PC-9 (cell line): ENCODE measurements around the gene CBX4. TPM values are rescaled to one million over a fixed set of nuclear protein-coding genes. Genes with fewer than 3 reads are reported as not detected.

Source experiments
- BruUV-seq: library from RNA; stranded (reverse); fragments of 400-500 nt; replicated peaks from 2 replicates; lab custom pipeline; 2021; lab: Mats Ljungman, UMichigan
- CTCF ChIA-PET: fragments of 300-600 bp; sonication (Branson Sonifier 250); formaldehyde crosslinking; loops from one replicate; lab custom pipeline; 2022; ENCODE audit warnings: antibody characterized with exemption; lab: Charles Lee
- POLR2A ChIA-PET: fragments of 300-600 bp; sonication (Branson Sonifier 250); formaldehyde crosslinking; loops from one replicate; lab custom pipeline; 2022; ENCODE audit warnings: antibody characterized with exemption; ENCODE audit not compliant: unreplicated experiment; lab: Charles Lee
- DNase-seq, 2 experiments: peaks; one replicate each; pipeline versions ENCODE4 v3.0.0 to v3.0.0-alpha.2; 2015 to 2022; ENCODE audit warnings: mixed read lengths in 1 of 2
- H2AFZ ChIP-seq: fragments of 200-600 bp; sonication (generic); 2 replicates; pipeline ENCODE4 v1.8.1; 2017; ENCODE audit warnings: antibody characterized with exemption
- H3F3A ChIP-seq: fragments of 200-600 bp; sonication (generic); 2 replicates; pipeline ENCODE4 v1.8.1; 2017; ENCODE audit warnings: antibody characterized with exemption, mild to moderate bottlenecking, low read depth; ENCODE audit not compliant: insufficient read depth
- H3K27ac ChIP-seq: fragments of 200-600 bp; sonication (generic); 2 replicates; pipeline ENCODE4 v1.6.1; 2016; ENCODE audit warnings: mixed run types
- H3K27me3 ChIP-seq: fragments of 200-600 bp; sonication (generic); 2 replicates; pipeline ENCODE4 v1.6.1; 2016; ENCODE audit warnings: low read depth, mixed run types; ENCODE audit not compliant: insufficient read depth
- H3K36me3 ChIP-seq: fragments of 200-600 bp; sonication (generic); 2 replicates; pipeline ENCODE4 v1.6.1; 2016; ENCODE audit warnings: low read depth, mixed run types
- H3K4me1 ChIP-seq: fragments of 200-600 bp; sonication (generic); replicated peaks from 2 replicates; pipeline ENCODE4 v1.6.1; 2016; ENCODE audit warnings: mixed run types; ENCODE audit not compliant: insufficient read depth
- H3K4me2 ChIP-seq: fragments of 200-600 bp; sonication (generic); 2 replicates; pipeline ENCODE4 v1.6.1; 2017; ENCODE audit warnings: mixed run types
- H3K4me3 ChIP-seq: fragments of 200-600 bp; sonication (generic); 2 replicates; pipeline ENCODE4 v1.6.1; 2016; ENCODE audit warnings: mixed run types
- H3K79me2 ChIP-seq: fragments of 200-600 bp; sonication (generic); 2 replicates; pipeline ENCODE4 v1.6.1; 2017; ENCODE audit warnings: low read depth, mixed run types
- H3K9me2 ChIP-seq: fragments of 200-600 bp; sonication (generic); 2 replicates; pipeline ENCODE4 v1.8.1; 2017; ENCODE audit warnings: mild to moderate bottlenecking; ENCODE audit not compliant: insufficient read depth
- H3K9me3 ChIP-seq: fragments of 200-600 bp; sonication (generic); 2 replicates; pipeline ENCODE4 v1.8.1; 2016; ENCODE audit warnings: low read depth; ENCODE audit not compliant: insufficient read depth
- H4K20me1 ChIP-seq: fragments of 200-600 bp; sonication (generic); 2 replicates; pipeline ENCODE4 v1.8.1; 2017; ENCODE audit not compliant: insufficient read depth
- EZH2 ChIP-seq: fragments of 200-600 bp; sonication (generic); IDR thresholded peaks from 2 replicates; pipeline ENCODE4 v1.8.0; 2017; ENCODE audit warnings: antibody characterized with exemption, low read depth
- intact Hi-C: fragments of 100-400 bp; cut with micrococcal nuclease; formaldehyde crosslinking; loops from one replicate; pipeline ENCODE4 v1.10.0; 2022; ENCODE audit not compliant: unreplicated experiment
- total RNA-seq: library from RNA; stranded (reverse); gene quantifications from 2 replicates; pipeline ENCODE4 v1.2.3, GENCODE V29; 2021
- TF ChIP-seq, protein P1 (sequence below): fragments of 200-600 bp; sonication (generic); conservative IDR thresholded peaks from 2 replicates; pipeline ENCODE4 v1.6.1; 2017; ENCODE audit warnings: mixed run types, antibody characterized with exemption, mild to moderate bottlenecking, moderate library complexity

Gene CBX4
- total RNA-seq, 1 experiment from 2014 or later, result 32.0 TPM

DNA sequence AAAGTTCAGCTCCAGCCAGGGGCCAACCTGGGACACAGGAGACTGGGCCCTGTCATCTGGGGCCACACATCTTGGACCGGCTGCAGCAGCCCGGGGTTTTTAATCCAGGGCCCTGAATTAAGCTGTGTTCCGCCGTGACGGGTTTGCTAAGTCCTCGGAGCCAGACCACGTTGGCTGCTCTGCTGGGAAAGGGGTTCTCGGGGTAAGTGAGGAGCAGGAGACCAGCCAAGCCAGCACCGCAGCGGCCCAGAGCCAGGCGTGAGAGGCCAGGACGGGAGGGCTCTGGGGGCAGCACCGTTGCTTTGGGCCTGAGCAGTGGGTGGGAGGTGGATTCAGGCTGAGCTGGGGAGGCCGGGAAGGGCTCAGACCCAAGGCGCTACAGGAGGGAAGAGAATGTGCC lies 31.3 kb upstream of the CBX4 start:
- H3K9me3 ChIP-seq, result no peaks in the 10 kb centered on the region
- no peaks in the 10 kb centered on the region for H4K20me1 ChIP-seq
- no peaks in the 10 kb centered on the region for H3K4me1 ChIP-seq
- no peaks in the 10 kb centered on the region for H3K79me2 ChIP-seq
- no peak overlapping the region for H2AFZ ChIP-seq
- BruUV-seq, result no TSS peak
- no peak overlapping the region for H3K4me2 ChIP-seq
- ChIA-PET POLR2A (no interaction called here), CTCF (no interaction called here)
- TF ChIP-seq EZH2, result no peak
- TF ChIP-seq, protein P1, sequence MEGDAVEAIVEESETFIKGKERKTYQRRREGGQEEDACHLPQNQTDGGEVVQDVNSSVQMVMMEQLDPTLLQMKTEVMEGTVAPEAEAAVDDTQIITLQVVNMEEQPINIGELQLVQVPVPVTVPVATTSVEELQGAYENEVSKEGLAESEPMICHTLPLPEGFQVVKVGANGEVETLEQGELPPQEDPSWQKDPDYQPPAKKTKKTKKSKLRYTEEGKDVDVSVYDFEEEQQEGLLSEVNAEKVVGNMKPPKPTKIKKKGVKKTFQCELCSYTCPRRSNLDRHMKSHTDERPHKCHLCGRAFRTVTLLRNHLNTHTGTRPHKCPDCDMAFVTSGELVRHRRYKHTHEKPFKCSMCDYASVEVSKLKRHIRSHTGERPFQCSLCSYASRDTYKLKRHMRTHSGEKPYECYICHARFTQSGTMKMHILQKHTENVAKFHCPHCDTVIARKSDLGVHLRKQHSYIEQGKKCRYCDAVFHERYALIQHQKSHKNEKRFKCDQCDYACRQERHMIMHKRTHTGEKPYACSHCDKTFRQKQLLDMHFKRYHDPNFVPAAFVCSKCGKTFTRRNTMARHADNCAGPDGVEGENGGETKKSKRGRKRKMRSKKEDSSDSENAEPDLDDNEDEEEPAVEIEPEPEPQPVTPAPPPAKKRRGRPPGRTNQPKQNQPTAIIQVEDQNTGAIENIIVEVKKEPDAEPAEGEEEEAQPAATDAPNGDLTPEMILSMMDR, result no peak
- H3K27me3 ChIP-seq, result no peaks in the 10 kb centered on the region
- no peak overlapping the region for H3K4me3 ChIP-seq
- no peak overlapping the region for H3K27ac ChIP-seq
- intact Hi-C loops, result no loop called here
- no peak for DNase-seq
- no peaks in the 10 kb centered on the region for H3F3A ChIP-seq
- no peaks in the 10 kb centered on the region for H3K9me2 ChIP-seq
- no peaks in the 10 kb centered on the region for H3K36me3 ChIP-seq

DNA sequence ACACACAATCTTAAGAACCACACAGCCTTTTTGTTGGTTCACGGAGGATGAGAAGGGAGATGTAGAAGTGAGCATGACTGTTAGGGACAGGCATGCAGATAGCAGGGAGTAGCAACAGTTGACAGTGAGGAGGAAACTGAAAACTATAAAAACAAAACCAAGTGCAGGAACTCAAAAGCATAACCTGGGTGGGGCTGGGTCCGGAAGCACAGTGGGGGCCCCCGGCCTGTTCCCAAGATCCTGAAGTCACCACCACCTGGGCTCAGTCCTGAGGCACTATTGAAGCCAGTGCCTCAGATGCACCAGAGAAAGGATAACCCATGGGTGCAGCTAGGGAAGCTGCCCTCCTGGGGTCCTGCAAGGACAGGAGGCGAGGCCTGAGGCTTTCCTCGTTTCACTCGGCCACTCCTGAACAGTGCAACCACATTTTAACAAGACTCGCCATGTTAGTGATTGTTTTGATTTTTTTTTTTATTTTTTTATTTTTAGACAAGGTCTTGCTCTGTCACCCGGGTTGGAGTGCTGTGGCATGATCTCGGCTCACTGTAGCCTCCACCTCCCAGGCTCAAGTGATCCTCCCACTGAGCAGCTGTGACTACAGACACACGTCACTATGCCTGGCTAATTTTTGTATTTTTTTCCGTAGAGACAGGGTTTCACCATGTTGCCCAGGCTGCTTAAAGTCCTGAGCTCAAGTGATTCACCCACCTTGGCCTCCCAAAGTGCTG lies 27.7 kb upstream of the CBX4 start:
- H3K4me1 ChIP-seq, result no peaks in the 10 kb centered on the region
- no peaks in the 10 kb centered on the region for H3K27me3 ChIP-seq
- H3F3A ChIP-seq, result no peaks in the 10 kb centered on the region
- no peaks in the 10 kb centered on the region for H3K79me2 ChIP-seq
- no peak overlapping the region for H3K4me2 ChIP-seq
- TF ChIP-seq, protein P1, result no peak
- no peak for TF ChIP-seq EZH2
- H2AFZ ChIP-seq, result no peak overlapping the region
- intact Hi-C loops, result no loop called here
- H3K27ac ChIP-seq, result no peak overlapping the region
- H3K9me2 ChIP-seq, result no peaks in the 10 kb centered on the region
- no peaks in the 10 kb centered on the region for H3K9me3 ChIP-seq
- no peaks in the 10 kb centered on the region for H3K36me3 ChIP-seq
- H3K4me3 ChIP-seq, result no peak overlapping the region
- H4K20me1 ChIP-seq, result no peaks in the 10 kb centered on the region
- ChIA-PET POLR2A (no interaction called here), CTCF (no interaction called here)
- BruUV-seq, result no TSS peak
- DNase-seq, result no peak

DNA sequence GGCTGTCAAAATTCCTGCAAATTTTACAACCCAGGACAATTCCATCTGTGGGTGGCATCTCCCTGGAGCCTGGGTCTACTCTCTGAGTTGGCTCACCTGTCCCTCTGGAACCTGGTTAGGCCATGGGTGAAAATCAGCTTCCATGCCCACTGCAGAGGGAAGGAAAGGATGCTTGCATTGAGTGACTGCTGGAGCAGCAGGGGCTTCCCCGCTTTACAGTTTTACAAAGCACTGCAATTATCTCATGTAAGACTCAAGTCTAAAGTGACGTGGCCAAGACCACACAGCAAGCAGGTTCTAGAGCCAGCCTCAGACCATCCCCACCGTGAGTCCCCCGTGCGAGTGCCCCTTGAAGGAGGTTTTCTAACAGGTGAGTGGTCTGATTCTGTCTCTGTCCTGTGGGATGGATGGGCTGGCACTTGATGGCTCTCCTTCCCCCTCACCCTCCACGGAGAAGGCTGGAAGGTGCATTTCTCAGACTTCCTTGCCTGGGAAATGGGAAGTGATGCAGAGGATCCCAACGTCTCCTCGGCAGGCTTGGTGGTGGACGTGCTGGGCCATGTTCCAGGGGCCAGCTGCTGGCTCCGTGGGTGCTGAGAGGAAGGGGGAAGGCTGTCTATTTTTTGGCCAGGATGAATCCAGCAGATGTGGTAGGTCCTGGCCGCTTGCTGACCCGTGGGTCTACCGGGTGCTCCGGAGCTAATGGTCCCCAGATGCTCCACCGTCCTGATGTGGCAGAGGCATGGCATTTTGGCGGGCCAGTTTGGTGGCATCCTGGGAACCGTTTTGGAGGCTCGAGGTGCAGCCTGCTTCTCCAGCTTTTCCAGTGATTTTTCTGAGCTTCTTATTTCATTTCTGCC lies 26.3 kb upstream of the CBX4 start:
- H3K9me2 ChIP-seq, result no peaks in the 10 kb centered on the region
- intact Hi-C loops, result no loop called here
- no peak overlapping the region for H3K4me3 ChIP-seq
- no peaks in the 10 kb centered on the region for H3F3A ChIP-seq
- H3K27me3 ChIP-seq, result no peaks in the 10 kb centered on the region
- ChIA-PET POLR2A (no interaction called here), CTCF (no interaction called here)
- H3K4me1 ChIP-seq, result no peaks in the 10 kb centered on the region
- H3K36me3 ChIP-seq, result no peaks in the 10 kb centered on the region
- H4K20me1 ChIP-seq, result no peaks in the 10 kb centered on the region
- BruUV-seq, result no TSS peak
- TF ChIP-seq, protein P1, result no peak
- no peak for TF ChIP-seq EZH2
- no peaks in the 10 kb centered on the region for H3K79me2 ChIP-seq
- H3K27ac ChIP-seq, result no peak overlapping the region
- H3K9me3 ChIP-seq, result no peaks in the 10 kb centered on the region
- H2AFZ ChIP-seq, result no peak overlapping the region
- no peak for DNase-seq
- no peak overlapping the region for H3K4me2 ChIP-seq
